HEK293 (cell line): Measurements from ENCODE around the gene SERPINB13.

Experiments
- BCL11B ChIP-seq: fragments of 450-650 bp; formaldehyde crosslinking; IDR thresholded peaks from 2 replicates; pipeline ENCODE4 v1.5.1; 2016; ENCODE audit warnings: low read depth, missing biosample characterization, missing genetic modification characterization
- ZFP37 ChIP-seq: fragments of 450-650 bp; formaldehyde crosslinking; IDR thresholded peaks from 2 replicates; pipeline ENCODE4 v1.5.1; 2016; ENCODE audit warnings: missing biosample characterization, missing genetic modification characterization
- ZNF660 ChIP-seq: fragments of 450-650 bp; IDR thresholded peaks from 2 replicates; pipeline ENCODE4 v1.5.1; 2018; ENCODE audit warnings: missing biosample characterization, mild to moderate bottlenecking, missing genetic modification characterization

DNA sequence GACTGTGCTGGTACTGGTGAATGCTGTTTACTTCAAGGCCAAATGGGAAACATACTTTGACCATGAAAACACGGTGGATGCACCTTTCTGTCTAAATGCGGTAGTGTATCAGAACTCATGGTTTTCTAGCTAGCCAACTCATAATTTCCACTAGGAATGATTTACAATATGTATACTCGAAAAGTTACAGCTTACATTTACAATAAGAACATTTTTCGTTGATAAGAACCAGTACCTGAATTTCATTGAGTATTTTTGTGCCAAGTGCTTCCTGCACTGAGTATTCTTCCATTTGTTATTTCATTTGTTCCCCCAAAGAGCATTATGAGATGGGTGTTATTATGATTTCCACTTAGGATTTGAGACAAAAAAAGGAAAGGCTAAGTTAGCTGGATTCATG is 23.1 kb upstream of the SERPINB13 start:
- TF ChIP-seq BCL11B (tag by site-specific recombination) (no peak), ZNF660 (tag by site-specific recombination) (no peak), ZFP37 (tag by site-specific recombination) (no peak)
